H9 (cell line): ENCODE data around the gene TCN2. TPM values are rescaled to one million over a fixed set of nuclear protein-coding genes. Genes with fewer than 3 reads are reported as not detected.
A peak's percentile ranks its signal among the peaks of the same experiment; 100 is the strongest.

Experiments used
- DNase-seq: peaks from one replicate; pipeline ENCODE4 v3.0.0-alpha.2; 2017
- H2AFZ ChIP-seq: one replicate; pipeline ENCODE4 v1.6.1; 2013; ENCODE audit warnings: mild to moderate bottlenecking, low read length, control low read depth, moderate library complexity
- H2AK5ac ChIP-seq: 2 replicates; pipeline ENCODE4 v1.6.1; 2013; ENCODE audit warnings: low read length, control low read depth, mixed read lengths; ENCODE audit not compliant: insufficient read length
- H2BK120ac ChIP-seq: one replicate; pipeline ENCODE4 v1.6.1; 2013; ENCODE audit warnings: low read depth, mild to moderate bottlenecking, low read length, control low read depth, inconsistent platforms; ENCODE audit not compliant: poor library complexity, severe bottlenecking
- H2BK12ac ChIP-seq: 2 replicates; pipeline ENCODE4 v1.6.1; 2013; ENCODE audit warnings: low read length, control low read depth, mixed read lengths, low read depth; ENCODE audit not compliant: insufficient read length
- H2BK15ac ChIP-seq: 2 replicates; pipeline ENCODE4 v1.6.1; 2013; ENCODE audit warnings: low read depth, low read length, control low read depth
- H2BK20ac ChIP-seq: one replicate; pipeline ENCODE4 v1.6.1; 2013; ENCODE audit warnings: low read depth, mild to moderate bottlenecking, low read length, control low read depth, inconsistent platforms; ENCODE audit not compliant: poor library complexity, severe bottlenecking
- H2BK5ac ChIP-seq: 2 replicates; pipeline ENCODE4 v1.6.1; 2013; ENCODE audit warnings: low read length, control low read depth, mixed read lengths; ENCODE audit not compliant: insufficient read length
- H3K14ac ChIP-seq: 2 replicates; pipeline ENCODE4 v1.6.1; 2013; ENCODE audit warnings: low read length, control low read depth; ENCODE audit not compliant: insufficient read depth
- H3K18ac ChIP-seq: 2 replicates; pipeline ENCODE4 v1.6.1; 2013; ENCODE audit warnings: low read depth, mild to moderate bottlenecking, mixed read lengths, low read length, control low read depth; ENCODE audit not compliant: insufficient read length
- H3K23ac ChIP-seq: 2 replicates; pipeline ENCODE4 v1.6.1; 2013; ENCODE audit warnings: low read length, control low read depth, mixed read lengths, low read depth; ENCODE audit not compliant: insufficient read length
- H3K23me2 ChIP-seq: 2 replicates; pipeline ENCODE4 v1.6.1; 2013; ENCODE audit warnings: low read depth, mild to moderate bottlenecking, mixed read lengths, low read length, control low read depth; ENCODE audit not compliant: insufficient read length, poor library complexity, severe bottlenecking
- H3K27ac ChIP-seq: 2 replicates; pipeline ENCODE4 v1.5.1; 2013; ENCODE audit warnings: low read length, control low read depth, mixed read lengths, low read depth; ENCODE audit not compliant: insufficient read length
- H3K27me3 ChIP-seq: 2 replicates; pipeline ENCODE4 v1.6.1; 2013; ENCODE audit warnings: low read length, control low read depth, inconsistent platforms; ENCODE audit not compliant: insufficient read depth
- H3K4ac ChIP-seq: 2 replicates; pipeline ENCODE4 v1.6.1; 2013; ENCODE audit warnings: low read depth, mild to moderate bottlenecking, control low read depth, inconsistent platforms, low read length, moderate library complexity
- H3K4me1 ChIP-seq: 2 replicates; pipeline ENCODE4 v1.6.1; 2013; ENCODE audit warnings: low read length, control low read depth, inconsistent platforms; ENCODE audit not compliant: insufficient read depth
- H3K4me2 ChIP-seq: 2 replicates; pipeline ENCODE4 v1.6.1; 2013; ENCODE audit warnings: low read length, control low read depth, mixed read lengths; ENCODE audit not compliant: insufficient read length, insufficient read depth
- H3K56ac ChIP-seq: 2 replicates; pipeline ENCODE4 v1.6.1; 2013; ENCODE audit warnings: low read depth, mild to moderate bottlenecking, mixed read lengths, low read length, control low read depth; ENCODE audit not compliant: insufficient read length
- H3K79me1 ChIP-seq: 2 replicates; pipeline ENCODE4 v1.6.1; 2013; ENCODE audit warnings: low read depth, mild to moderate bottlenecking, moderate library complexity, low read length, control low read depth, inconsistent platforms; ENCODE audit not compliant: insufficient read depth, poor library complexity, severe bottlenecking
- H3K79me2 ChIP-seq: 2 replicates; pipeline ENCODE4 v1.6.1; 2013; ENCODE audit warnings: low read length, control low read depth, inconsistent platforms; ENCODE audit not compliant: insufficient read depth
- H3K9ac ChIP-seq: 2 replicates; pipeline ENCODE4 v1.6.1; 2013; ENCODE audit warnings: low read length, control low read depth, mixed read lengths; ENCODE audit not compliant: insufficient read length; ENCODE audit errors: extremely low read depth
- H3K9me3 ChIP-seq: one replicate; pipeline ENCODE4 v1.6.1; 2013; ENCODE audit warnings: low read depth, low read length, inconsistent platforms; ENCODE audit not compliant: control insufficient read depth
- H3T11ph ChIP-seq: one replicate; pipeline ENCODE4 v1.6.1; 2013; ENCODE audit warnings: mild to moderate bottlenecking, low read length, control low read depth, inconsistent platforms
- H4K20me1 ChIP-seq: one replicate; pipeline ENCODE4 v1.6.1; 2013; ENCODE audit not compliant: control insufficient read depth, insufficient read length, insufficient read depth
- H4K5ac ChIP-seq: 2 replicates; pipeline ENCODE4 v1.6.1; 2013; ENCODE audit warnings: low read depth, mild to moderate bottlenecking, mixed read lengths, low read length, control low read depth; ENCODE audit not compliant: insufficient read length
- H4K8ac ChIP-seq: replicated peaks from 2 replicates; pipeline ENCODE4 v1.6.1; 2013; ENCODE audit warnings: low read length, control low read depth, mixed read lengths, low read depth; ENCODE audit not compliant: insufficient read length
- H4K91ac ChIP-seq: 2 replicates; pipeline ENCODE4 v1.6.1; 2013; ENCODE audit warnings: low read depth, mild to moderate bottlenecking, moderate library complexity, mixed read lengths, low read length, control low read depth; ENCODE audit not compliant: insufficient read length
- H3K27ac Mint-ChIP-seq, 3 experiments: 2 replicates in 2 of 3; 3 replicates in 1 of 3; pipeline ENCODE4 v1.8.0; 2020 to 2021; ENCODE audit warnings: mixed read lengths in 3 of 3, mild to moderate bottlenecking in 1 of 3, moderate library complexity in 1 of 3
- H3K27me3 Mint-ChIP-seq: 2 replicates; pipeline ENCODE4 v1.8.0; 2021; ENCODE audit warnings: low read depth, mild to moderate bottlenecking, moderate library complexity, mixed read lengths
- H3K36me3 Mint-ChIP-seq, 3 experiments: 2 replicates in 2 of 3; 3 replicates in 1 of 3; pipeline ENCODE4 v1.8.0; 2020 to 2021; ENCODE audit warnings: low read depth in 3 of 3, mixed read lengths in 3 of 3; ENCODE audit not compliant: insufficient read depth in 1 of 3
- H3K4me1 Mint-ChIP-seq, 2 experiments: 2 replicates each; pipeline ENCODE4 v1.8.0; 2020; ENCODE audit warnings: mixed read lengths in 2 of 2
- H3K4me3 Mint-ChIP-seq, 2 experiments: 2 replicates in 1 of 2; 3 replicates in 1 of 2; pipeline ENCODE4 v1.8.0; 2020 to 2021; ENCODE audit warnings: mild to moderate bottlenecking in 2 of 2, mixed read lengths in 2 of 2, moderate library complexity in 1 of 2
- H3K9me3 Mint-ChIP-seq, 2 experiments: 2 replicates in 1 of 2; 3 replicates in 1 of 2; pipeline ENCODE4 v1.8.0; 2020; ENCODE audit warnings: mild to moderate bottlenecking in 2 of 2, mixed read lengths in 2 of 2, moderate library complexity in 1 of 2
- CTCF ChIP-seq: fragments of 200-600 bp; sonication (generic); conservative IDR thresholded peaks from 3 replicates; pipeline ENCODE4 v1.8.0; 2021; ENCODE audit warnings: antibody characterized with exemption, mild to moderate bottlenecking
- WGBS: extraction: QIAGEN DNeasy Blood & Tissue Kit; methylation state at CpG from one replicate; pipeline ENCODE4 v1.1.7; 2013; ENCODE audit warnings: missing lambda C conversion rate, low lambda C conversion rate, mixed read lengths; ENCODE audit not compliant: insufficient read length; ENCODE audit errors: extremely low coverage; 5-methylcytosine and 5-hydroxymethylcytosine counted together
- total RNA-seq: library from RNA; stranded (reverse); gene quantifications from 2 replicates; pipeline ENCODE4 v1.2.1, GENCODE V29; 2021

Gene TCN2
- total RNA-seq, 1 experiment from 2014 or later, result 42.2 TPM

DNA sequence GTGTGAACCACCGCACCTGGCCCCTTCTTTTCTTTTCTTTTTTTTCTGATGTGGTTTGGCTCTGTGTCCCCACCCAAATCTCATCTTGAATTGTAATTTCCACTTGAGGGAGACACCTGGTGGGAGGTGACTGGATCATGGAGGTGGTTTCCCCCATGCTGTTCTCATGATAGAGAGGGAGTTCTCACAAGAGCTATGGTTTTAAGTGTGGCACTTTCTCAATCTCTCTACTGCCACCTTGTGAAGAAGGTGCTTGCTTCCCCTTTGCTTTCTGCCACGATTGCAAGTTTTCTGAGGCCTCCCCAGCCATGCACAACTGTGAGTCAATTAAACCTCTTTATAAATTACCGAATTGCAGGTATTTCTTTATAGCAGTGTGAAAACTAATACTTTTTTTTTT lies 4.9 kb upstream of the TCN2 start:
- no peaks in the 10 kb centered on the region for H3K79me2 ChIP-seq
- no peak overlapping the region for H2AFZ ChIP-seq
- H3T11ph ChIP-seq, result no peak overlapping the region
- WGBS, result no CpG with 5 or more reads among the region's 3 CpGs
- H4K5ac ChIP-seq, result no peak overlapping the region
- peaks cover 13 to 23% of the 10 kb centered on the region in 2 experiments for H3K4me1 Mint-ChIP-seq
- no peaks in the 10 kb centered on the region for H3K9me3 ChIP-seq
- no peak overlapping the region for H3K4me2 ChIP-seq
- TF ChIP-seq CTCF, result peak; percentile 68
- H3K18ac ChIP-seq, result no peak overlapping the region
- no peak overlapping the region for H3K4ac ChIP-seq
- H2BK5ac ChIP-seq, result no peak overlapping the region
- no peak overlapping the region for H3K56ac ChIP-seq
- no peak overlapping the region for H2BK120ac ChIP-seq
- H3K23ac ChIP-seq, result no peak overlapping the region
- H3K9ac ChIP-seq, result no peak overlapping the region
- H4K91ac ChIP-seq, result no peak overlapping the region
- H3K9me3 Mint-ChIP-seq, result peaks cover 0 to 3% of the 10 kb centered on the region in 2 experiments; a peak in 2 of 5 replicates
- H3K23me2 ChIP-seq, result peaks cover 3% of the 10 kb centered on the region
- no peak overlapping the region for H2AK5ac ChIP-seq
- H3K27me3 Mint-ChIP-seq, result no peaks in the 10 kb centered on the region
- no peak overlapping the region for H3K27ac ChIP-seq
- H3K79me1 ChIP-seq, result no peaks in the 10 kb centered on the region
- peak; percentile 44 for DNase-seq
- no peak overlapping the region for H3K4me3 Mint-ChIP-seq
- H2BK15ac ChIP-seq, result no peak overlapping the region
- H4K8ac ChIP-seq, result no peak overlapping the region
- H3K14ac ChIP-seq, result no peak overlapping the region
- no peak overlapping the region for H2BK20ac ChIP-seq
- no peak overlapping the region for H2BK12ac ChIP-seq
- H3K27ac Mint-ChIP-seq, result peak overlapping the region in 1 of 3 experiments; percentile 49; a peak in 1 of 7 replicates
- no peaks in the 10 kb centered on the region; a peak in 1 of 7 replicates for H3K36me3 Mint-ChIP-seq
- H3K4me1 ChIP-seq, result no peaks in the 10 kb centered on the region
- no peaks in the 10 kb centered on the region for H3K27me3 ChIP-seq
- no peaks in the 10 kb centered on the region for H4K20me1 ChIP-seq
